Ishikawa (cell line): ENCODE measurements around the gene ART4.

Source experiments
- CEBPB ChIP-seq: IDR thresholded peaks from 2 replicates; pipeline ENCODE4 v1.6.1; 2012
- CREB1 ChIP-seq: IDR thresholded peaks from 2 replicates; pipeline ENCODE4 v1.6.1; 2012; ENCODE audit warnings: low read depth
- EGR1 ChIP-seq: IDR thresholded peaks from 2 replicates; pipeline ENCODE4 v1.6.1; 2012
- EP300 ChIP-seq: IDR thresholded peaks from 2 replicates; pipeline ENCODE4 v1.6.1; 2012; ENCODE audit warnings: borderline replicate concordance
- FOXM1 ChIP-seq: IDR thresholded peaks from 2 replicates; pipeline ENCODE4 v1.6.1; 2012; ENCODE audit warnings: low read depth, borderline replicate concordance
- NFIC ChIP-seq: IDR thresholded peaks from 2 replicates; pipeline ENCODE4 v1.6.1; 2012
- RAD21 ChIP-seq: IDR thresholded peaks from 2 replicates; pipeline ENCODE4 v1.6.1; 2012; ENCODE audit warnings: low read depth
- TAF1 ChIP-seq: IDR thresholded peaks from 2 replicates; pipeline ENCODE4 v1.6.1; 2012; ENCODE audit warnings: low read depth, mild to moderate bottlenecking
- TCF12 ChIP-seq: IDR thresholded peaks from 2 replicates; pipeline ENCODE4 v1.6.1; 2012; ENCODE audit warnings: low read depth
- TEAD4 ChIP-seq: IDR thresholded peaks from 2 replicates; pipeline ENCODE4 v1.6.1; 2012
- YY1 ChIP-seq: IDR thresholded peaks from 2 replicates; pipeline ENCODE4 v1.6.1; 2012; ENCODE audit warnings: low read depth
- ZBTB7A ChIP-seq: IDR thresholded peaks from 2 replicates; pipeline ENCODE4 v1.6.1; 2012; ENCODE audit warnings: low read depth
- TF ChIP-seq, protein P1 (sequence below): IDR thresholded peaks from 2 replicates; pipeline ENCODE4 v1.6.1; 2012
- TF ChIP-seq, protein P2 (sequence below): IDR thresholded peaks from 2 replicates; pipeline ENCODE4 v1.6.1; 2012; ENCODE audit warnings: low read depth, mild to moderate bottlenecking
- TF ChIP-seq, protein P3 (sequence below): IDR thresholded peaks from 2 replicates; pipeline ENCODE4 v1.6.1; 2012

The ART4 gene

DNA sequence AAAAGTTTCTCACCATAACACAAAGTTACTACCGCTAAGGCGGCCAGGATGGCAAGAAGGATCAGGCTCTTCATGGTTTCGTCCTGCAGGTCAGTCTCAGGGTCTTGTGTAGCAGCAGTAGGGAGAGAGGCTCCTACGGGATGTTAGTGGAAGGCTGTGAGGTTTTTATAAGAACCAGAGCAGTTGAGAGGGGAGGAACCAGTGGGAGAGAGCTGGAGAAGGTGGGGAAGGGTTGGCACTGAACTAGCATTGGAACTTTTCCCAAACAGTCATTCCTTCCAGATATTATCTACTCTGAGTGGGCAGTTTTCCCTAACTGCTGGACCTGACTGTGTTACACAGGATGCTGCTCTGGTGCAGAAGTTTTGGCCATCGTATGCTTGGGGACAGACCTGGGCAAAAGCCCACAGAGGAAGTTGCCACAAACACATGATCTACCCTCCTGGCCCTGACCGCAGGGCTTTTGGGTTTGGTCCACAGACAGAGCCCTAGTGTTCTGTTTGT is 42.4 kb upstream of the ART4 start, which contains the start of gene MGP:
TSS of gene MGP (minus strand) at position 137 of the 504 bp plus-strand sequence. CDS start at position 74, 63 bp downstream.
- TF ChIP-seq YY1 = no peak
- TF ChIP-seq RAD21 = no peak
- TF ChIP-seq, protein P1, sequence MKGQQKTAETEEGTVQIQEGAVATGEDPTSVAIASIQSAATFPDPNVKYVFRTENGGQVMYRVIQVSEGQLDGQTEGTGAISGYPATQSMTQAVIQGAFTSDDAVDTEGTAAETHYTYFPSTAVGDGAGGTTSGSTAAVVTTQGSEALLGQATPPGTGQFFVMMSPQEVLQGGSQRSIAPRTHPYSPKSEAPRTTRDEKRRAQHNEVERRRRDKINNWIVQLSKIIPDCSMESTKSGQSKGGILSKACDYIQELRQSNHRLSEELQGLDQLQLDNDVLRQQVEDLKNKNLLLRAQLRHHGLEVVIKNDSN = no peak
- TF ChIP-seq ZBTB7A = no peak
- TF ChIP-seq, protein P2, sequence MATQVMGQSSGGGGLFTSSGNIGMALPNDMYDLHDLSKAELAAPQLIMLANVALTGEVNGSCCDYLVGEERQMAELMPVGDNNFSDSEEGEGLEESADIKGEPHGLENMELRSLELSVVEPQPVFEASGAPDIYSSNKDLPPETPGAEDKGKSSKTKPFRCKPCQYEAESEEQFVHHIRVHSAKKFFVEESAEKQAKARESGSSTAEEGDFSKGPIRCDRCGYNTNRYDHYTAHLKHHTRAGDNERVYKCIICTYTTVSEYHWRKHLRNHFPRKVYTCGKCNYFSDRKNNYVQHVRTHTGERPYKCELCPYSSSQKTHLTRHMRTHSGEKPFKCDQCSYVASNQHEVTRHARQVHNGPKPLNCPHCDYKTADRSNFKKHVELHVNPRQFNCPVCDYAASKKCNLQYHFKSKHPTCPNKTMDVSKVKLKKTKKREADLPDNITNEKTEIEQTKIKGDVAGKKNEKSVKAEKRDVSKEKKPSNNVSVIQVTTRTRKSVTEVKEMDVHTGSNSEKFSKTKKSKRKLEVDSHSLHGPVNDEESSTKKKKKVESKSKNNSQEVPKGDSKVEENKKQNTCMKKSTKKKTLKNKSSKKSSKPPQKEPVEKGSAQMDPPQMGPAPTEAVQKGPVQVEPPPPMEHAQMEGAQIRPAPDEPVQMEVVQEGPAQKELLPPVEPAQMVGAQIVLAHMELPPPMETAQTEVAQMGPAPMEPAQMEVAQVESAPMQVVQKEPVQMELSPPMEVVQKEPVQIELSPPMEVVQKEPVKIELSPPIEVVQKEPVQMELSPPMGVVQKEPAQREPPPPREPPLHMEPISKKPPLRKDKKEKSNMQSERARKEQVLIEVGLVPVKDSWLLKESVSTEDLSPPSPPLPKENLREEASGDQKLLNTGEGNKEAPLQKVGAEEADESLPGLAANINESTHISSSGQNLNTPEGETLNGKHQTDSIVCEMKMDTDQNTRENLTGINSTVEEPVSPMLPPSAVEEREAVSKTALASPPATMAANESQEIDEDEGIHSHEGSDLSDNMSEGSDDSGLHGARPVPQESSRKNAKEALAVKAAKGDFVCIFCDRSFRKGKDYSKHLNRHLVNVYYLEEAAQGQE = no peak
- TF ChIP-seq, protein P3, sequence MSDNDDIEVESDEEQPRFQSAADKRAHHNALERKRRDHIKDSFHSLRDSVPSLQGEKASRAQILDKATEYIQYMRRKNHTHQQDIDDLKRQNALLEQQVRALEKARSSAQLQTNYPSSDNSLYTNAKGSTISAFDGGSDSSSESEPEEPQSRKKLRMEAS = no peak
- TF ChIP-seq EGR1 = no peak
- TF ChIP-seq FOXM1 = no peak
- TF ChIP-seq CEBPB = no peak
- no peak for TF ChIP-seq TEAD4

DNA sequence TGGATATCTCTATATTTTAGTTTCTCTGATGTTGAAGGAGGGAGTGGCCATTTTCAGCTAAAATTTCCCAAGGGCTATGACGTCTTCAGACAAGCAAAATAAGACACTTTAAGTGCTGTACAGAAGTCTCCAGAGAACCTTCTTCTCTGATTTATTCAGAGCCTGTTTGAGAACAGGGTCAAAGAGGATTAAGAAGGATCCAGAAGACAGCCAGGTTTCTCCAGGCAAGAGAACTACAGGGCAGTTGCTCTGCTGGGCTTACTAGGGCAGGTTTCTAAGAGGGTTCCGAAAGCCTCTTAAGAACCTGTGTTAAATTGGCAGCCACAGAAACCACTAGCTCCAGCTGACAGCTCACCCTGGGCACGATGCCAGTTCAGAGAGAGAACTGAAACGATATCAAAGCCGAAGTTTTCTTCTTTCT is 41.1 kb upstream of the ART4 start:
- TF ChIP-seq, protein P3 = no peak
- peak; percentile 64 for TF ChIP-seq NFIC

DNA sequence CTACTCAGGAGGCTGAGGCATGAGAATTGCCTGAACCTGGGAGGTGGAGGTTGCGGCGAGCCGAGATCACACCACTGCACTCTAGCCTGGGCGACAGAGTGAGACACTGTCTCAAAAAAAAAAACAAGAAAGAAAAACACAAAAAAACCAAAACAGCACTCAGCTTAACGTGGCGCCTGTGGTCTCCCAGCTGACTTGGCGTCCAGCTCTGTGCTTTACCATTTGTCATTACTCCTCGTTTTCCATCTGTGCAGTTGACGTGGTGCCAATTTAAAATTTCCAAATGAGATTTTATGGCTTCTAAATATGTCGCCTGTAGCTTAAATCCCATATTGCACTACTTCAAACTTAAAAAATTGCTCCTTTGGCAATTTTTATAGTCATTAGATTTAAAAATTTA is 40.4 kb upstream of the ART4 start:
- TF ChIP-seq NFIC = no peak
- no peak for TF ChIP-seq TCF12
- TF ChIP-seq RAD21 = no peak
- no peak for TF ChIP-seq TAF1
- TF ChIP-seq, protein P2 = no peak
- TF ChIP-seq CREB1 = no peak
- no peak for TF ChIP-seq CEBPB
- TF ChIP-seq ZBTB7A = no peak
- TF ChIP-seq TEAD4 = no peak

DNA sequence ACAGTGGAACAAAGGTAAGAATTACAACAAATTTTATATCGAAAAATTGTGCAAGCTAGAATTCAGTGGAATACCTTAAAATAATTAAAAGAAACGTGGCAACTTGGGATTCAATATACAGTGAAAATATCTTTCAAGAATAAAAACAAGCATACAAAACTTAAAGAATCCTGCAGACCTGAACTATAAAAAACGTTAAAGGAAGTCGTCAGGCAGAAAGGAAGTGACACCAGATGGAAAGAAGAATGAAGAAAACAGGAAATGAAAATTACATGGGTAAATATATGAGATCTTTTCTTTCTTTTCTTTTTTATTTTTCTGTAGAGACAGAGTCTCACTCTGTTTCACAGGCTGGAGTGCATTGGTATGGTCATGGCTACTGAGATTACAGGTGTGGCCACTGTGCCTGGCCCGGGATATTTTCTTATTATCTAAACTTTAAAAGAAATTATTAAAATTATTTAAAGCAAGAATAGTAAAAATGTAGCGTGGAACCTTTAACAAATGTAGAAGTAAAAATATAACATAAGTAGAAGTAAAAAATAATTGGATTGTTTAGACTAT is 37.6 kb upstream of the ART4 start:
- TF ChIP-seq CEBPB (no peak), ZBTB7A (no peak), TAF1 (no peak), TEAD4 (no peak), FOXM1 (no peak), YY1 (no peak), RAD21 (no peak), EGR1 (no peak), NFIC (no peak), CREB1 (no peak), EP300 (no peak)
- TF ChIP-seq, protein P3 = no peak
- TF ChIP-seq, protein P2 = no peak
- TF ChIP-seq, protein P1 = no peak
